H9 (cell line): ENCODE data around the gene EFNA3. TPM values are rescaled to one million over a fixed set of nuclear protein-coding genes. Genes with fewer than 3 reads are reported as not detected.

Source experiments
- DNase-seq: peaks from one replicate; pipeline ENCODE4 v3.0.0-alpha.2; 2017
- H2AFZ ChIP-seq: one replicate; pipeline ENCODE4 v1.6.1; 2013; ENCODE audit warnings: mild to moderate bottlenecking, low read length, control low read depth, moderate library complexity
- H2AK5ac ChIP-seq: 2 replicates; pipeline ENCODE4 v1.6.1; 2013; ENCODE audit warnings: low read length, control low read depth, mixed read lengths; ENCODE audit not compliant: insufficient read length
- H2BK120ac ChIP-seq: one replicate; pipeline ENCODE4 v1.6.1; 2013; ENCODE audit warnings: low read depth, mild to moderate bottlenecking, low read length, control low read depth, inconsistent platforms; ENCODE audit not compliant: poor library complexity, severe bottlenecking
- H2BK12ac ChIP-seq: 2 replicates; pipeline ENCODE4 v1.6.1; 2013; ENCODE audit warnings: low read length, control low read depth, mixed read lengths, low read depth; ENCODE audit not compliant: insufficient read length
- H2BK15ac ChIP-seq: 2 replicates; pipeline ENCODE4 v1.6.1; 2013; ENCODE audit warnings: low read depth, low read length, control low read depth
- H2BK20ac ChIP-seq: one replicate; pipeline ENCODE4 v1.6.1; 2013; ENCODE audit warnings: low read depth, mild to moderate bottlenecking, low read length, control low read depth, inconsistent platforms; ENCODE audit not compliant: poor library complexity, severe bottlenecking
- H2BK5ac ChIP-seq: 2 replicates; pipeline ENCODE4 v1.6.1; 2013; ENCODE audit warnings: low read length, control low read depth, mixed read lengths; ENCODE audit not compliant: insufficient read length
- H3K14ac ChIP-seq: 2 replicates; pipeline ENCODE4 v1.6.1; 2013; ENCODE audit warnings: low read length, control low read depth; ENCODE audit not compliant: insufficient read depth
- H3K18ac ChIP-seq: 2 replicates; pipeline ENCODE4 v1.6.1; 2013; ENCODE audit warnings: low read depth, mild to moderate bottlenecking, mixed read lengths, low read length, control low read depth; ENCODE audit not compliant: insufficient read length
- H3K23ac ChIP-seq: 2 replicates; pipeline ENCODE4 v1.6.1; 2013; ENCODE audit warnings: low read length, control low read depth, mixed read lengths, low read depth; ENCODE audit not compliant: insufficient read length
- H3K23me2 ChIP-seq: 2 replicates; pipeline ENCODE4 v1.6.1; 2013; ENCODE audit warnings: low read depth, mild to moderate bottlenecking, mixed read lengths, low read length, control low read depth; ENCODE audit not compliant: insufficient read length, poor library complexity, severe bottlenecking
- H3K27ac ChIP-seq: 2 replicates; pipeline ENCODE4 v1.5.1; 2013; ENCODE audit warnings: low read length, control low read depth, mixed read lengths, low read depth; ENCODE audit not compliant: insufficient read length
- H3K27me3 ChIP-seq: 2 replicates; pipeline ENCODE4 v1.6.1; 2013; ENCODE audit warnings: low read length, control low read depth, inconsistent platforms; ENCODE audit not compliant: insufficient read depth
- H3K4ac ChIP-seq: 2 replicates; pipeline ENCODE4 v1.6.1; 2013; ENCODE audit warnings: low read depth, mild to moderate bottlenecking, control low read depth, inconsistent platforms, low read length, moderate library complexity
- H3K4me1 ChIP-seq: 2 replicates; pipeline ENCODE4 v1.6.1; 2013; ENCODE audit warnings: low read length, control low read depth, inconsistent platforms; ENCODE audit not compliant: insufficient read depth
- H3K4me2 ChIP-seq: 2 replicates; pipeline ENCODE4 v1.6.1; 2013; ENCODE audit warnings: low read length, control low read depth, mixed read lengths; ENCODE audit not compliant: insufficient read length, insufficient read depth
- H3K56ac ChIP-seq: 2 replicates; pipeline ENCODE4 v1.6.1; 2013; ENCODE audit warnings: low read depth, mild to moderate bottlenecking, mixed read lengths, low read length, control low read depth; ENCODE audit not compliant: insufficient read length
- H3K79me1 ChIP-seq: 2 replicates; pipeline ENCODE4 v1.6.1; 2013; ENCODE audit warnings: low read depth, mild to moderate bottlenecking, moderate library complexity, low read length, control low read depth, inconsistent platforms; ENCODE audit not compliant: insufficient read depth, poor library complexity, severe bottlenecking
- H3K79me2 ChIP-seq: 2 replicates; pipeline ENCODE4 v1.6.1; 2013; ENCODE audit warnings: low read length, control low read depth, inconsistent platforms; ENCODE audit not compliant: insufficient read depth
- H3K9ac ChIP-seq: 2 replicates; pipeline ENCODE4 v1.6.1; 2013; ENCODE audit warnings: low read length, control low read depth, mixed read lengths; ENCODE audit not compliant: insufficient read length; ENCODE audit errors: extremely low read depth
- H3K9me3 ChIP-seq: one replicate; pipeline ENCODE4 v1.6.1; 2013; ENCODE audit warnings: low read depth, low read length, inconsistent platforms; ENCODE audit not compliant: control insufficient read depth
- H3T11ph ChIP-seq: one replicate; pipeline ENCODE4 v1.6.1; 2013; ENCODE audit warnings: mild to moderate bottlenecking, low read length, control low read depth, inconsistent platforms
- H4K20me1 ChIP-seq: one replicate; pipeline ENCODE4 v1.6.1; 2013; ENCODE audit not compliant: control insufficient read depth, insufficient read length, insufficient read depth
- H4K5ac ChIP-seq: 2 replicates; pipeline ENCODE4 v1.6.1; 2013; ENCODE audit warnings: low read depth, mild to moderate bottlenecking, mixed read lengths, low read length, control low read depth; ENCODE audit not compliant: insufficient read length
- H4K8ac ChIP-seq: replicated peaks from 2 replicates; pipeline ENCODE4 v1.6.1; 2013; ENCODE audit warnings: low read length, control low read depth, mixed read lengths, low read depth; ENCODE audit not compliant: insufficient read length
- H4K91ac ChIP-seq: 2 replicates; pipeline ENCODE4 v1.6.1; 2013; ENCODE audit warnings: low read depth, mild to moderate bottlenecking, moderate library complexity, mixed read lengths, low read length, control low read depth; ENCODE audit not compliant: insufficient read length
- H3K27ac Mint-ChIP-seq, 3 experiments: 2 replicates in 2 of 3; 3 replicates in 1 of 3; pipeline ENCODE4 v1.8.0; 2020 to 2021; ENCODE audit warnings: mixed read lengths in 3 of 3, mild to moderate bottlenecking in 1 of 3, moderate library complexity in 1 of 3
- H3K27me3 Mint-ChIP-seq: 2 replicates; pipeline ENCODE4 v1.8.0; 2021; ENCODE audit warnings: low read depth, mild to moderate bottlenecking, moderate library complexity, mixed read lengths
- H3K36me3 Mint-ChIP-seq, 3 experiments: 2 replicates in 2 of 3; 3 replicates in 1 of 3; pipeline ENCODE4 v1.8.0; 2020 to 2021; ENCODE audit warnings: low read depth in 3 of 3, mixed read lengths in 3 of 3; ENCODE audit not compliant: insufficient read depth in 1 of 3
- H3K4me1 Mint-ChIP-seq, 2 experiments: 2 replicates each; pipeline ENCODE4 v1.8.0; 2020; ENCODE audit warnings: mixed read lengths in 2 of 2
- H3K4me3 Mint-ChIP-seq, 2 experiments: 2 replicates in 1 of 2; 3 replicates in 1 of 2; pipeline ENCODE4 v1.8.0; 2020 to 2021; ENCODE audit warnings: mild to moderate bottlenecking in 2 of 2, mixed read lengths in 2 of 2, moderate library complexity in 1 of 2
- H3K9me3 Mint-ChIP-seq, 2 experiments: 2 replicates in 1 of 2; 3 replicates in 1 of 2; pipeline ENCODE4 v1.8.0; 2020; ENCODE audit warnings: mild to moderate bottlenecking in 2 of 2, mixed read lengths in 2 of 2, moderate library complexity in 1 of 2
- WGBS: extraction: QIAGEN DNeasy Blood & Tissue Kit; methylation state at CpG from one replicate; pipeline ENCODE4 v1.1.7; 2013; ENCODE audit warnings: missing lambda C conversion rate, low lambda C conversion rate, mixed read lengths; ENCODE audit not compliant: insufficient read length; ENCODE audit errors: extremely low coverage; 5-methylcytosine and 5-hydroxymethylcytosine counted together
- total RNA-seq: library from RNA; stranded (reverse); gene quantifications from 2 replicates; pipeline ENCODE4 v1.2.1, GENCODE V29; 2021
- TF ChIP-seq, protein P1 (sequence below): fragments of 200-600 bp; sonication (generic); conservative IDR thresholded peaks from 3 replicates; pipeline ENCODE4 v1.8.0; 2021; ENCODE audit warnings: antibody characterized with exemption, mild to moderate bottlenecking

EFNA3 gene
- total RNA-seq, 1 experiment from 2014 or later, result 3.9 TPM

DNA sequence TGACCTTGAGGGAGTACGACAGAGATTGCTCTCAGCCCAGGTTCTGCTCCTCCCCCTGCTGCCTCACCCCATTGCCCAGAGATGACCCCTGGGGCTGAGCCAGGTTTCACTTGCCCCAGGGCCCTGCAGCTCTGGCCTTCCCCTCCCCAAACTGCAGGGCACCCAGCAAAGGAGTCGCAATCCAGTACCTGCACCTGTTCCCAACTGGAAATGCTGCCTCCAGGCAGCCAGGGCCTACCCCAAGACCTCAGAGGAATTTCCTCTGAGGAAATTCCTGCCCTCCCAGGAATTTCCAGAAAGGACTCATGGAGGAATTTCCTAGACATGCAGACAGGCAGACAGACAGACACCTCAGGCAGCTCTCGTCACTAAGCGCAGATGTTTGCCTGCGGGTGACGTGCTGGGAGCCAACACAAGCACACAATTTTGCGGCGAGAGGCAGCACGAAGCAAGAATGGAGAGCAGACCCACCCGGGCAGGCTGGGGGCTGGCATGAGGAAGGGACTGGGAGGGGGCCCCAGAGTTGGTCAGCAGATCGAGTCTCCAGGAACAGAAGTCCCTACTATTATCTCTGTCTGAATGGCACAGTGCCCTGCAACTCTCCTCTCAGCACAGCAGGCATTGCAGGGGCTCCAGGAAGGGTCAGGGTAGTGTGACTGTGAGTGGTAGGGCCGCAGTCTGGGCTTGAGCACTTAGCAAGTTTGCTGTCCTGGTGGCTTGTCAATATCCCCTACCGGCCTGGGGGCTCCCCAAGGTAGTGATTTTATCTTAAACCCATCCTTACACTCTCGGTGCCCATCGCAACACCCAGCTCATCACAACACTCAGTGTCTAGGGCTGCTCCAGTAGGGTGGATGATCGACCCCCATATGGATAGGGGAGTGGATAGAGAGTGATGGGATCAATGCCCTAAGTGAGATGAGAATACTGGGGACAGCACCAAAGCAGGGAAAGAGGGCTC is 46.1 kb downstream of the EFNA3 start:
- Histone ChIP-seq H2AK5ac (no peak overlapping the region), H3K79me2 (no peaks in the 10 kb centered on the region), H3K14ac (no peak overlapping the region), H3K23ac (no peak overlapping the region), H3K79me1 (no peaks in the 10 kb centered on the region), H3T11ph (no peak overlapping the region), H2BK120ac (no peak overlapping the region), H3K4ac (no peak overlapping the region), H2BK15ac (no peak overlapping the region), H3K27me3 (peaks cover 34% of the 10 kb centered on the region; the same call in 1 of the 2 replicates), H2BK5ac (no peak overlapping the region), H3K4me2 (no peak overlapping the region), H3K18ac (no peak overlapping the region), H3K9me3 (no peaks in the 10 kb centered on the region), H2BK12ac (no peak overlapping the region), H4K91ac (no peak overlapping the region), H3K9ac (no peak overlapping the region), H3K56ac (no peak overlapping the region), H3K27ac (no peak overlapping the region), H4K5ac (no peak overlapping the region), H3K23me2 (peaks cover 23% of the 10 kb centered on the region), H2AFZ (no peak overlapping the region), H2BK20ac (no peak overlapping the region), H4K8ac (no peak overlapping the region), H4K20me1 (peaks cover 2% of the 10 kb centered on the region), H3K4me1 (no peaks in the 10 kb centered on the region; the same call in 1 of the 2 replicates)
- Mint-ChIP-seq H3K4me1 (peaks cover 37 to 54% of the 10 kb centered on the region in 2 experiments), H3K36me3 (no peaks in the 10 kb centered on the region; a peak in 1 of 7 replicates), H3K9me3 (no peaks in the 10 kb centered on the region; a peak in 1 of 5 replicates), H3K27me3 (peaks cover 92% of the 10 kb centered on the region), H3K4me3 (peak overlapping the region in 1 of 2 experiments; percentile 61; a peak in 1 of 5 replicates), H3K27ac (peak overlapping the region in 2 of 3 experiments; percentile 20 to 73; a peak in 1 of 7 replicates)
- peak; percentile 51 for DNase-seq
- WGBS, result no CpG with 5 or more reads among the region's 16 CpGs
- TF ChIP-seq, protein P1, sequence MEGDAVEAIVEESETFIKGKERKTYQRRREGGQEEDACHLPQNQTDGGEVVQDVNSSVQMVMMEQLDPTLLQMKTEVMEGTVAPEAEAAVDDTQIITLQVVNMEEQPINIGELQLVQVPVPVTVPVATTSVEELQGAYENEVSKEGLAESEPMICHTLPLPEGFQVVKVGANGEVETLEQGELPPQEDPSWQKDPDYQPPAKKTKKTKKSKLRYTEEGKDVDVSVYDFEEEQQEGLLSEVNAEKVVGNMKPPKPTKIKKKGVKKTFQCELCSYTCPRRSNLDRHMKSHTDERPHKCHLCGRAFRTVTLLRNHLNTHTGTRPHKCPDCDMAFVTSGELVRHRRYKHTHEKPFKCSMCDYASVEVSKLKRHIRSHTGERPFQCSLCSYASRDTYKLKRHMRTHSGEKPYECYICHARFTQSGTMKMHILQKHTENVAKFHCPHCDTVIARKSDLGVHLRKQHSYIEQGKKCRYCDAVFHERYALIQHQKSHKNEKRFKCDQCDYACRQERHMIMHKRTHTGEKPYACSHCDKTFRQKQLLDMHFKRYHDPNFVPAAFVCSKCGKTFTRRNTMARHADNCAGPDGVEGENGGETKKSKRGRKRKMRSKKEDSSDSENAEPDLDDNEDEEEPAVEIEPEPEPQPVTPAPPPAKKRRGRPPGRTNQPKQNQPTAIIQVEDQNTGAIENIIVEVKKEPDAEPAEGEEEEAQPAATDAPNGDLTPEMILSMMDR, result no peak
